Keratinocyte (primary cell): Measurements from ENCODE around the gene JOSD2.

Experiments used
- CTCF ChIP-seq, 3 experiments: IDR thresholded peaks in 1 of 3; conservative IDR thresholded peaks in 1 of 3; optimal IDR thresholded peaks in 1 of 3; 2 replicates in 2 of 3; 3 replicates in 1 of 3; pipeline versions ENCODE3 to v1.5.1; 2011; ENCODE audit warnings: low read length in 3 of 3, mild to moderate bottlenecking in 3 of 3, moderate library complexity in 2 of 3, control low read depth in 1 of 3, inconsistent platforms in 1 of 3; ENCODE audit not compliant: insufficient read depth in 2 of 3; ENCODE audit errors: extremely low read depth in 1 of 3
- EZH2 ChIP-seq: IDR thresholded peaks from one replicate; pipeline ENCODE4 v1.6.1; 2012; ENCODE audit warnings: inconsistent platforms, mild to moderate bottlenecking, low read length, moderate library complexity

- TF ChIP-seq EZH2 (no peak), CTCF (optimal IDR thresholded peaks at IDR 0.05 in 1 of 3, IDR thresholded peaks at IDR 0.05 in 1 of 3, conservative IDR thresholded peaks at IDR 0.05 in 1 of 3; ENCODE audit: extremely low read depth in 1 of 3, insufficient read depth in 2 of 3, low read length in 3 of 3) (no peak)
These were observed 42.2 kb downstream of the JOSD2 start for GRCh38 chr19:50468818-50469217.
